ENCODE data around the gene MAP2. TPM values are rescaled to one million over a fixed set of nuclear protein-coding genes. Genes with fewer than 3 reads are reported as not detected.

Gene MAP2
- total RNA-seq, 1 donor from 2014 or later, result 6.9 TPM

- Mint-ChIP-seq H3K27ac (no peak overlapping the region), H3K4me3 (no peak overlapping the region), H3K36me3 (no peaks in the 10 kb centered on the region), H3K4me1 (no peaks in the 10 kb centered on the region), H3K9me3 (peaks cover 6% of the 10 kb centered on the region), H3K27me3 (ENCODE audit: low read depth) (no peaks in the 10 kb centered on the region)
- TF ChIP-seq CTCF (IDR thresholded peaks at IDR 0.05; ENCODE audit: unreplicated experiment), result no peak
- no peak for DNase-seq (ENCODE audit: low spot score in 2 of 2, unreplicated experiment in 2 of 2)
Measured at GRCh38 chr2:209547726-209548125, 123.9 kb downstream of the MAP2 start.

GRCh38 chr2:209549589-209549988 is 125.7 kb downstream of the MAP2 start:
- DNase-seq (ENCODE audit: low spot score in 2 of 2, unreplicated experiment in 2 of 2), result no peak
- Mint-ChIP-seq H3K9me3 (no peaks in the 10 kb centered on the region), H3K36me3 (no peaks in the 10 kb centered on the region), H3K4me3 (no peak overlapping the region), H3K4me1 (no peaks in the 10 kb centered on the region), H3K27me3 (ENCODE audit: low read depth) (no peaks in the 10 kb centered on the region), H3K27ac (no peak overlapping the region)
- TF ChIP-seq CTCF (IDR thresholded peaks at IDR 0.05; ENCODE audit: unreplicated experiment), result no peak

- no peaks in the 10 kb centered on the region for H3K27me3 Mint-ChIP-seq (ENCODE audit: low read depth)
- H3K36me3 Mint-ChIP-seq, result no peaks in the 10 kb centered on the region
- no peak for DNase-seq (ENCODE audit: low spot score in 2 of 2, unreplicated experiment in 2 of 2)
- H3K9me3 Mint-ChIP-seq, result no peaks in the 10 kb centered on the region
- TF ChIP-seq CTCF (IDR thresholded peaks at IDR 0.05; ENCODE audit: unreplicated experiment), result no peak
- no peak overlapping the region for H3K27ac Mint-ChIP-seq
- H3K4me3 Mint-ChIP-seq, result no peak overlapping the region
- peaks cover 4% of the 10 kb centered on the region for H3K4me1 Mint-ChIP-seq
Measured at GRCh38 chr2:209553913-209554312, 130.1 kb downstream of the MAP2 start.

GRCh38 chr2:209556354-209556961 is 132.6 kb downstream of the MAP2 start:
- no peaks in the 10 kb centered on the region for H3K27me3 Mint-ChIP-seq (ENCODE audit: low read depth)
- TF ChIP-seq CTCF (IDR thresholded peaks at IDR 0.05; ENCODE audit: unreplicated experiment), result no peak
- no peak overlapping the region for H3K27ac Mint-ChIP-seq
- no peaks in the 10 kb centered on the region for H3K9me3 Mint-ChIP-seq
- no peak overlapping the region for H3K4me3 Mint-ChIP-seq
- DNase-seq (ENCODE audit: low spot score in 2 of 2, unreplicated experiment in 2 of 2), result no peak
- peaks cover 11% of the 10 kb centered on the region for H3K4me1 Mint-ChIP-seq
- H3K36me3 Mint-ChIP-seq, result no peaks in the 10 kb centered on the region

- no peaks in the 10 kb centered on the region for H3K27me3 Mint-ChIP-seq (ENCODE audit: low read depth)
- no peaks in the 10 kb centered on the region for H3K36me3 Mint-ChIP-seq
- peaks cover 11% of the 10 kb centered on the region for H3K4me1 Mint-ChIP-seq
- no peak for DNase-seq (ENCODE audit: low spot score in 2 of 2, unreplicated experiment in 2 of 2)
- no peak for TF ChIP-seq CTCF (IDR thresholded peaks at IDR 0.05; ENCODE audit: unreplicated experiment)
- H3K9me3 Mint-ChIP-seq, result no peaks in the 10 kb centered on the region
- no peak overlapping the region for H3K4me3 Mint-ChIP-seq
- H3K27ac Mint-ChIP-seq, result no peak overlapping the region
Measured at GRCh38 chr2:209560911-209561310, 137.1 kb downstream of the MAP2 start.

- Mint-ChIP-seq H3K4me1 (peaks cover 11% of the 10 kb centered on the region), H3K9me3 (no peaks in the 10 kb centered on the region), H3K36me3 (no peaks in the 10 kb centered on the region), H3K4me3 (no peak overlapping the region), H3K27ac (no peak overlapping the region), H3K27me3 (ENCODE audit: low read depth) (no peaks in the 10 kb centered on the region)
- no peak for TF ChIP-seq CTCF (IDR thresholded peaks at IDR 0.05; ENCODE audit: unreplicated experiment)
- DNase-seq (ENCODE audit: low spot score in 2 of 2, unreplicated experiment in 2 of 2), result no peak
Measured at GRCh38 chr2:209563453-209563852, 139.6 kb downstream of the MAP2 start.
